Neuronal stem cell (in vitro differentiated cells): ENCODE data around the gene NDUFA7.

Source experiments
- DNase-seq: peaks from one replicate; pipeline ENCODE4 v3.0.0-alpha.2; 2013; ENCODE audit warnings: low spot score
- H2AFZ ChIP-seq: one replicate; pipeline ENCODE4 v1.6.1; 2013; ENCODE audit warnings: mild to moderate bottlenecking, low read length, inconsistent platforms
- H2AK5ac ChIP-seq: 2 replicates; pipeline ENCODE4 v1.6.1; 2013; ENCODE audit warnings: low read depth, mild to moderate bottlenecking, inconsistent platforms, low read length, moderate library complexity, mixed read lengths
- H2BK120ac ChIP-seq: 2 replicates; pipeline ENCODE4 v1.6.1; 2013; ENCODE audit warnings: low read depth, mild to moderate bottlenecking, inconsistent platforms, low read length, moderate library complexity, mixed read lengths
- H2BK12ac ChIP-seq: one replicate; pipeline ENCODE4 v1.6.1; 2013; ENCODE audit warnings: low read length, inconsistent platforms
- H2BK15ac ChIP-seq: 2 replicates; pipeline ENCODE4 v1.6.1; 2013; ENCODE audit warnings: mild to moderate bottlenecking, low read length, inconsistent platforms, mixed read lengths
- H2BK5ac ChIP-seq: one replicate; pipeline ENCODE4 v1.6.1; 2013; ENCODE audit warnings: inconsistent platforms, mild to moderate bottlenecking, low read length, moderate library complexity
- H3K14ac ChIP-seq: one replicate; pipeline ENCODE4 v1.6.1; 2013; ENCODE audit warnings: low read length, inconsistent platforms
- H3K18ac ChIP-seq: 2 replicates; pipeline ENCODE4 v1.6.1; 2013; ENCODE audit warnings: low read length, inconsistent platforms
- H3K23ac ChIP-seq: 2 replicates; pipeline ENCODE4 v1.6.1; 2013; ENCODE audit warnings: low read depth, mild to moderate bottlenecking, mixed read lengths, low read length, inconsistent platforms; ENCODE audit not compliant: poor library complexity
- H3K27ac ChIP-seq: replicated peaks from 3 replicates; pipeline ENCODE4 v1.5.1; 2013; ENCODE audit warnings: low read length, inconsistent platforms
- H3K27me3 ChIP-seq, 3 experiments: 2 replicates each; pipeline ENCODE4 v1.6.1; 2013; ENCODE audit warnings: low read length in 3 of 3, mild to moderate bottlenecking in 2 of 3, inconsistent platforms in 1 of 3, low read depth in 1 of 3, mixed read lengths in 1 of 3, moderate library complexity in 1 of 3; ENCODE audit not compliant: control insufficient read depth in 3 of 3, insufficient read depth in 3 of 3
- H3K36me3 ChIP-seq, 2 donors: replicated peaks in 1 of 2; 2 replicates each; pipeline ENCODE4 v1.6.1; 2013; ENCODE audit warnings: low read length in 2 of 2; ENCODE audit not compliant: control insufficient read depth in 2 of 2, insufficient read depth in 2 of 2
- H3K4ac ChIP-seq: 2 replicates; pipeline ENCODE4 v1.6.1; 2013; ENCODE audit warnings: inconsistent platforms, mild to moderate bottlenecking, low read length, moderate library complexity
- H3K4me1 ChIP-seq, 2 donors: 1 replicate in 1 of 2; 2 replicates in 1 of 2; pipeline ENCODE4 v1.6.1; 2013; ENCODE audit warnings: low read length in 2 of 2, low read depth in 1 of 2; ENCODE audit not compliant: control insufficient read depth in 2 of 2, insufficient read depth in 1 of 2
- H3K4me2 ChIP-seq: one replicate; pipeline ENCODE4 v1.6.1; 2013; ENCODE audit warnings: mild to moderate bottlenecking, low read length, inconsistent platforms; ENCODE audit not compliant: insufficient read depth, poor library complexity, severe bottlenecking
- H3K4me3 ChIP-seq, 2 donors: 2 replicates each; pipeline ENCODE4 v1.5.1; 2013; ENCODE audit warnings: low read length in 2 of 2, mild to moderate bottlenecking in 2 of 2, inconsistent platforms in 1 of 2, moderate library complexity in 1 of 2
- H3K79me1 ChIP-seq: one replicate; pipeline ENCODE4 v1.6.1; 2013; ENCODE audit warnings: low read depth, mild to moderate bottlenecking, inconsistent platforms, low read length, moderate library complexity
- H3K9ac ChIP-seq: one replicate; pipeline ENCODE4 v1.6.1; 2013; ENCODE audit warnings: mild to moderate bottlenecking, low read depth, low read length, inconsistent platforms; ENCODE audit not compliant: poor library complexity
- H3K9me3 ChIP-seq, 2 donors: replicated peaks in 1 of 2; 2 replicates each; pipeline versions ENCODE3 to v1.6.1; 2013; ENCODE audit warnings: low read length in 2 of 2, mild to moderate bottlenecking in 2 of 2, inconsistent platforms in 1 of 2, low read depth in 1 of 2, mixed read lengths in 1 of 2, moderate library complexity in 1 of 2; ENCODE audit not compliant: control insufficient read depth in 2 of 2, insufficient read depth in 1 of 2
- H4K8ac ChIP-seq: one replicate; pipeline ENCODE4 v1.6.1; 2013; ENCODE audit warnings: low read depth, mild to moderate bottlenecking, inconsistent platforms, low read length, moderate library complexity
- H4K91ac ChIP-seq: one replicate; pipeline ENCODE4 v1.6.1; 2013; ENCODE audit warnings: low read length, low read depth, mild to moderate bottlenecking, inconsistent platforms; ENCODE audit not compliant: poor library complexity
- WGBS, 2 donors: extraction: QIAGEN DNeasy Blood & Tissue Kit; methylation state at CpG; one replicate each; pipeline ENCODE4 v1.1.7; 2013; ENCODE audit warnings: missing lambda C conversion rate in 2 of 2, mixed read lengths in 1 of 2; ENCODE audit not compliant: insufficient read length in 2 of 2, insufficient replicate concordance in 1 of 2; ENCODE audit errors: extremely low coverage in 2 of 2; 5-methylcytosine and 5-hydroxymethylcytosine counted together

Gene NDUFA7

GRCh38 chr19:8333767-8334457 is 12.7 kb upstream of the NDUFA7 start:
- no CpG with 5 or more reads among the region's 48 CpGs for whole genome bisulfite sequencing, 2 donors
- H3K18ac ChIP-seq: peak overlapping the region; percentile 93
- no peak for DNase-seq
- peak overlapping the region; percentile 89 for H3K23ac ChIP-seq
- H3K4me2 ChIP-seq: peak overlapping the region; percentile 66
- H3K9me3 ChIP-seq: no peaks in the 10 kb centered on the region
- no peak overlapping the region for H4K91ac ChIP-seq
- H2AFZ ChIP-seq: peak overlapping the region; percentile 75
- peak overlapping the region; percentile 24 for H2BK12ac ChIP-seq
- peaks cover 23 to 74% (median 54%) of the 10 kb centered on the region in 3 experiments for H3K27me3 ChIP-seq
- H3K14ac ChIP-seq: peak overlapping the region; percentile 71
- peak overlapping the region; percentile 47 to 62 for H3K4me3 ChIP-seq
- H2BK120ac ChIP-seq: no peak overlapping the region
- H2BK5ac ChIP-seq: peak overlapping the region; percentile 82
- H3K27ac ChIP-seq: no peak overlapping the region
- H4K8ac ChIP-seq: no peak overlapping the region
- H3K36me3 ChIP-seq: no peaks in the 10 kb centered on the region
- peak overlapping the region; percentile 97 for H2AK5ac ChIP-seq
- H3K9ac ChIP-seq: peak overlapping the region; percentile 70
- peaks cover 1 to 3% of the 10 kb centered on the region in 2 donors for H3K4me1 ChIP-seq
- H3K79me1 ChIP-seq: no peaks in the 10 kb centered on the region
- H2BK15ac ChIP-seq: peak overlapping the region; percentile 67
- no peak overlapping the region for H3K4ac ChIP-seq

GRCh38 chr19:8332976-8333766 is 12.0 kb upstream of the NDUFA7 start:
- WGBS, 2 donors: no CpG with 5 or more reads among the region's 52 CpGs
- Histone ChIP-seq H3K23ac (peak overlapping the region; percentile 89), H3K9me3 (no peaks in the 10 kb centered on the region), H3K27me3 (peaks cover 23 to 77% (median 53%) of the 10 kb centered on the region in 3 experiments), H4K91ac (no peak overlapping the region), H2BK12ac (no peak overlapping the region), H2BK15ac (peak overlapping the region; percentile 67), H2AFZ (peak overlapping the region; percentile 75), H2BK120ac (no peak overlapping the region), H3K14ac (peak overlapping the region; percentile 71), H3K36me3 (no peaks in the 10 kb centered on the region), H3K18ac (peak overlapping the region; percentile 93), H3K4me3 (peak overlapping the region in 1 of 2 donors; percentile 9), H3K27ac (no peak overlapping the region), H3K4ac (no peak overlapping the region), H3K4me2 (peak overlapping the region; percentile 66), H3K4me1 (peaks cover 1 to 3% of the 10 kb centered on the region in 2 donors), H3K79me1 (no peaks in the 10 kb centered on the region), H2AK5ac (peak overlapping the region; percentile 70), H2BK5ac (peak overlapping the region; percentile 82), H3K9ac (peak overlapping the region; percentile 70), H4K8ac (no peak overlapping the region)
- DNase-seq: no peak

DNA sequence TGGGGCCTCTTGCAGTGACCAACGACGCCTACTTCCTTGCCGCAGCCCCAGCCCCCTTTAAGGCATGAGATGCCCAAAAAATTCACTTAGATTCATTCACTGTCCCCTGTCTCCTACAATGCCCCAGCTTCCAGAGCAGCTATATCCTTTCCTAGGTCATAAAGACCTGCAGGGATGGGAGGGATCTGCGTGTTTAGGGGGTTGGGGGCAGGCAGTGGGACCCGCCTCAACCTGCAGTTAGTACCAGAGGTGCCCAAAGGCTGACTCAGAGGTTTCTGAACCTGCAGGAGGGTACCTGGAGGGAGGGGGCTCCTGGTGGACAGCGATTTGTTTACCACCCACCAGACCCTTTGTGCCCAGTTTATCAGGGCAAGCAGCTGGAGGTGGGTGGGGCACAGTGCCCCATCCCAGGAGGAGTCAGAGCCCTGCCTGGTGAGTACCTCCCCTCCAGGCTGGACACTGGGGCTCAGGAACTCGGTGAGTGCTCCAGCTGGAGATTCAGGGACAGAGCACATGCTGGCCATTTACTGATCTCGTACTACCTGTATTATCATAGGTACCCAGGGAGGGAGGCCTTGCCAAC is 10.2 kb upstream of the NDUFA7 start:
- Histone ChIP-seq H2AFZ (no peak overlapping the region), H3K27me3 (peaks cover 23 to 70% (median 49%) of the 10 kb centered on the region in 3 experiments), H3K18ac (no peak overlapping the region), H3K4me3 (no peak overlapping the region), H2BK15ac (no peak overlapping the region), H4K8ac (no peak overlapping the region), H2BK5ac (no peak overlapping the region), H2BK12ac (no peak overlapping the region), H4K91ac (no peak overlapping the region), H3K36me3 (no peaks in the 10 kb centered on the region), H3K27ac (no peak overlapping the region), H3K4ac (no peak overlapping the region), H3K14ac (no peak overlapping the region), H3K4me1 (peaks cover 1 to 3% of the 10 kb centered on the region in 2 donors), H3K79me1 (no peaks in the 10 kb centered on the region), H2BK120ac (no peak overlapping the region), H3K4me2 (no peak overlapping the region), H2AK5ac (peak overlapping the region; percentile 58), H3K9ac (no peak overlapping the region), H3K9me3 (peaks cover 0 to 4% of the 10 kb centered on the region in 2 donors), H3K23ac (no peak overlapping the region)
- WGBS, 2 donors: no CpG with 5 or more reads among the region's 8 CpGs
- no peak for DNase-seq

DNA sequence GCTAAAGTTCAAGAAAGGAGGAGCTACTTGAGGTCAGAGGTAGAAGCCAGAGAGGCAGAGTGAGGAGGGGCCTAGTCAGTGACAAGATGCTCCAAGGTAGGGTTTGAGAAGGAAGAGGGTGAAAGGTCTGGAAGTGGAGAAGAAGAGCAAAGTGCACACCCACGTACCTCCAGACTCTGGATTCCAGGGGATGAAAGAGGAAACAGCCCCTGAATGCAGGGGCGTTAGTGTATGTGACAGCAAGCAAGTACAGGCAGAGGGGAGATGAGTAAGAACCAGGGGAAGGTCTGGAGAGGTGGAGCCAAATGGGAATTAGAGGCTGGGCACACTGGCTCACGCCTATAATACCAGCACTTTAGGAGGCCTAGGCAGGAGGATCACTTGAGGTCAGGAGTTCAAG is 8.8 kb upstream of the NDUFA7 start:
- Histone ChIP-seq H3K23ac (no peak overlapping the region), H3K18ac (no peak overlapping the region), H3K4me1 (peaks cover 1 to 3% of the 10 kb centered on the region in 2 donors), H3K79me1 (peaks cover under 1% of the 10 kb centered on the region), H3K27ac (no peak overlapping the region), H3K9me3 (peaks cover 0 to 4% of the 10 kb centered on the region in 2 donors), H3K4me2 (no peak overlapping the region), H2BK12ac (no peak overlapping the region), H4K91ac (no peak overlapping the region), H3K27me3 (peaks cover 20 to 56% (median 35%) of the 10 kb centered on the region in 3 experiments), H3K9ac (no peak overlapping the region), H3K4me3 (no peak overlapping the region), H2BK5ac (no peak overlapping the region), H3K36me3 (no peaks in the 10 kb centered on the region), H2BK120ac (no peak overlapping the region), H3K4ac (no peak overlapping the region), H2BK15ac (no peak overlapping the region), H4K8ac (no peak overlapping the region), H3K14ac (no peak overlapping the region), H2AK5ac (no peak overlapping the region), H2AFZ (no peak overlapping the region)
- no CpG with 5 or more reads among the region's 3 CpGs for WGBS, 2 donors
- no peak for DNase-seq
